Gastroesophageal sphincter (tissue), 4 donors: Measurements from ENCODE around the gene CTNS. TPM values are rescaled to one million over a fixed set of nuclear protein-coding genes. Genes with fewer than 3 reads are reported as not detected.

Source experiments
- ATAC-seq: fragments of 150-250 bp; one replicate; pipeline ENCODE4 v1.9.1; 2016; ENCODE audit warnings: mild to moderate bottlenecking, moderate library complexity
- H3K27ac ChIP-seq, 4 donors: fragments of 200-600 bp; sonication (generic) in 3 of 4; 1 replicate in 3 of 4; 2 replicates in 1 of 4; pipeline ENCODE4 v1.5.1; 2016 to 2019
- H3K27me3 ChIP-seq: fragments of 200-600 bp; sonication (generic); one replicate; pipeline ENCODE4 v1.5.1; 2019
- H3K36me3 ChIP-seq, 2 donors: fragments of 200-600 bp; sonication (generic); one replicate each; pipeline ENCODE4 v1.5.1; 2019; ENCODE audit warnings: control low read depth in 1 of 2
- H3K4me1 ChIP-seq, 3 donors: fragments of 200-600 bp; sonication (generic); 1 replicate in 2 of 3; 2 replicates in 1 of 3; pipeline ENCODE4 v1.5.1; 2016 to 2019; ENCODE audit warnings: control low read depth in 2 of 3
- H3K4me3 ChIP-seq, 2 donors: fragments of 200-600 bp; sonication (generic); one replicate each; pipeline ENCODE4 v1.5.1; 2019; ENCODE audit warnings: mild to moderate bottlenecking in 1 of 2, moderate library complexity in 1 of 2
- H3K9me3 ChIP-seq, 3 donors: fragments of 200-600 bp; sonication (generic); one replicate each; pipeline ENCODE4 v1.5.1; 2017 to 2019; ENCODE audit warnings: control low read depth in 2 of 3
- EP300 ChIP-seq: sonication (generic); formaldehyde crosslinking; IDR thresholded peaks from one replicate; pipeline ENCODE4 v1.6.1; 2017; ENCODE audit warnings: antibody characterized with exemption, mild to moderate bottlenecking
- POLR2A ChIP-seq, 2 donors: fragments of 450-650 bp; IDR thresholded peaks; one replicate each; pipeline ENCODE4 v1.6.1; 2017; ENCODE audit warnings: antibody characterized with exemption in 2 of 2, mild to moderate bottlenecking in 2 of 2, moderate library complexity in 1 of 2
- POLR2AphosphoS5 ChIP-seq: sonication (generic); formaldehyde crosslinking; IDR thresholded peaks from one replicate; pipeline ENCODE4 v1.6.1; 2017; ENCODE audit warnings: antibody characterized with exemption
- WGBS, 2 donors: methylation state at CpG; one replicate each; pipeline ENCODE4 v1.1.5; 2018; ENCODE audit warnings: low coverage in 1 of 2; 5-methylcytosine and 5-hydroxymethylcytosine counted together
- total RNA-seq, 4 donors: library from RNA; depleted of rRNA; stranded (reverse); fragments of >200 nt; gene quantifications; one replicate each; pipeline ENCODE4 v1.1.0, GENCODE V29; 2016
- TF ChIP-seq, protein P1 (sequence below), 4 experiments: fragments of 200-600 bp in 2 of 4; fragments of 450-650 bp in 2 of 4; sonication (generic) in 1 of 4; IDR thresholded peaks; one replicate each; pipeline ENCODE4 v1.5.1; 2017 to 2019; ENCODE audit warnings: antibody characterized with exemption in 4 of 4, mild to moderate bottlenecking in 2 of 4, moderate library complexity in 2 of 4

CTNS gene
- total RNA-seq, 4 donors from 2014 or later: 14.8 to 20.5 (median 17.8) TPM

DNA sequence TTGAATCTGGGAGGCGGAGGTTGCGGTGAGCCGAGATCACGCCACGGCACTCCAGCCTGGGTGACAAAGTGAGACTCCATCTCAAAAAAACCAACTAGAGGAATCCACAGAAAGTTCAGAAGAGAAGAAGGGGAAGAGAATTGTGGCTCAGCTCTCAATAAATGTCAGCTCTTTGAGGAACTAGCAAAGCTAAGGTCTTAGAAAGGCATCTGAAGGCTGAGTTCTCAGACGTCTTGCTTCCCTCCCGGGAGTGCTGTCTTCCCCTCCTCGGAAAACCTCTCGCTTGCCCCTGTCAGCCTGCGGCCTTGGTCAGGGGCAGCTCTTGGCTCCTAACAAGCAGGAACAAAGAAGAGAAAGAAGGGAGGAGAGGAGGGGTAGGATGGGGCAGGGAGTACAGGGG, 5.8 kb upstream of the CTNS start:
- Histone ChIP-seq H3K27ac (no peak overlapping the region), H3K27me3 (no peaks in the 10 kb centered on the region), H3K36me3 (peaks cover 0 to 67% of the 10 kb centered on the region in 2 donors), H3K4me1 (peaks cover 0 to 29% (median 8%) of the 10 kb centered on the region in 3 donors), H3K4me3 (no peak overlapping the region), H3K9me3 (no peaks in the 10 kb centered on the region)
- TF ChIP-seq EP300 (no peak), POLR2AphosphoS5 (no peak), POLR2A (IDR thresholded peaks at IDR 0.05) (no peak)
- TF ChIP-seq, protein P1, sequence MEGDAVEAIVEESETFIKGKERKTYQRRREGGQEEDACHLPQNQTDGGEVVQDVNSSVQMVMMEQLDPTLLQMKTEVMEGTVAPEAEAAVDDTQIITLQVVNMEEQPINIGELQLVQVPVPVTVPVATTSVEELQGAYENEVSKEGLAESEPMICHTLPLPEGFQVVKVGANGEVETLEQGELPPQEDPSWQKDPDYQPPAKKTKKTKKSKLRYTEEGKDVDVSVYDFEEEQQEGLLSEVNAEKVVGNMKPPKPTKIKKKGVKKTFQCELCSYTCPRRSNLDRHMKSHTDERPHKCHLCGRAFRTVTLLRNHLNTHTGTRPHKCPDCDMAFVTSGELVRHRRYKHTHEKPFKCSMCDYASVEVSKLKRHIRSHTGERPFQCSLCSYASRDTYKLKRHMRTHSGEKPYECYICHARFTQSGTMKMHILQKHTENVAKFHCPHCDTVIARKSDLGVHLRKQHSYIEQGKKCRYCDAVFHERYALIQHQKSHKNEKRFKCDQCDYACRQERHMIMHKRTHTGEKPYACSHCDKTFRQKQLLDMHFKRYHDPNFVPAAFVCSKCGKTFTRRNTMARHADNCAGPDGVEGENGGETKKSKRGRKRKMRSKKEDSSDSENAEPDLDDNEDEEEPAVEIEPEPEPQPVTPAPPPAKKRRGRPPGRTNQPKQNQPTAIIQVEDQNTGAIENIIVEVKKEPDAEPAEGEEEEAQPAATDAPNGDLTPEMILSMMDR (IDR thresholded peaks at IDR 0.05): no peak
- WGBS, 2 donors: 88 to 94% methylated on average over 9 to 10 of the region's 10 CpGs
- ATAC-seq: no peak

DNA sequence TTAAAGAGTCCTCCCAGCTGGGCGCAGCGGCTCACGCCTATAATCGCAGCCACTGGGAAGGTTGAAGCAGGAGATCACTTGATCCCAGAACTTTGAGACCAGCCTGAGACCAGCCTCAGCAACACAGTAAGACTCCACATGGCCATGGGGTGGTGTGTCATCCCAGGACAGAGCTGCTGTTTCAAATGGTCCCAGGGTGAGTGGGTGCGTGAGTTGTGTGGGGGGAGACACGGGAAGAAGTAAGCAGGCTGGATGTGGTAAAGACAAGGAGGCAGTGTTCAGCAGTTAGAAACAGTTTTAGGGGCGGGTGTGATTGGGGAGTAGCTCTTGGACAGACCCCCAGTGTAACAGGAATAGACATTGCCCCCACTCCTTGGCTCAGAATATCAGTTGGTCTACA, 4.3 kb upstream of the CTNS start:
- H3K4me3 ChIP-seq: no peak overlapping the region
- no peak overlapping the region for H3K27ac ChIP-seq
- H3K27me3 ChIP-seq: no peaks in the 10 kb centered on the region
- H3K9me3 ChIP-seq: no peaks in the 10 kb centered on the region
- ATAC-seq: no peak
- 78% methylated on average over 3 of the region's 7 CpGs; no CpG with 5 or more reads in 1 of the 2 donors for WGBS, 2 donors
- H3K36me3 ChIP-seq: peaks cover 0 to 52% of the 10 kb centered on the region in 2 donors
- H3K4me1 ChIP-seq: peaks cover 0 to 35% (median 12%) of the 10 kb centered on the region in 3 donors
- no peak for TF ChIP-seq POLR2A (IDR thresholded peaks at IDR 0.05)
- TF ChIP-seq POLR2AphosphoS5: no peak
- TF ChIP-seq, protein P1 (IDR thresholded peaks at IDR 0.05): no peak
- TF ChIP-seq EP300: no peak

- peaks cover 0 to 34% of the 10 kb centered on the region in 2 donors for H3K36me3 ChIP-seq
- H3K27ac ChIP-seq: peak overlapping the region; percentile 0 to 94 (median 92)
- no peaks in the 10 kb centered on the region for H3K9me3 ChIP-seq
- TF ChIP-seq POLR2A (IDR thresholded peaks at IDR 0.05) (no peak), POLR2AphosphoS5 (no peak), EP300 (no peak)
- TF ChIP-seq, protein P1 (IDR thresholded peaks at IDR 0.05): peak in 1 of 4 experiments; percentile 10
- ATAC-seq: no peak
- H3K4me1 ChIP-seq: peaks cover 0 to 48% (median 19%) of the 10 kb centered on the region in 3 donors
- H3K4me3 ChIP-seq: peak overlapping the region; percentile 59
- H3K27me3 ChIP-seq: no peaks in the 10 kb centered on the region
- 0% methylated on average over 6 of the region's 38 CpGs; no CpG with 5 or more reads in 1 of the 2 donors for WGBS, 2 donors
Measured at GRCh38 chr17:3635474-3636153, 946 bp upstream of the CTNS start.

- H3K4me3 ChIP-seq: peak overlapping the region; percentile 59
- TF ChIP-seq EP300: no peak
- no peak for TF ChIP-seq POLR2AphosphoS5
- TF ChIP-seq, protein P1 (IDR thresholded peaks at IDR 0.05): no peak
- no peak for TF ChIP-seq POLR2A (IDR thresholded peaks at IDR 0.05)
- peaks cover 0 to 48% (median 19%) of the 10 kb centered on the region in 3 donors for H3K4me1 ChIP-seq
- H3K27ac ChIP-seq: peak overlapping the region; percentile 72 to 94 (median 92)
- peaks cover 0 to 30% of the 10 kb centered on the region in 2 donors for H3K36me3 ChIP-seq
- H3K27me3 ChIP-seq: no peaks in the 10 kb centered on the region
- ATAC-seq: no peak
- 0 to 8% methylated on average over 4 to 8 of the region's 31 CpGs for WGBS, 2 donors
- no peaks in the 10 kb centered on the region for H3K9me3 ChIP-seq
Measured at GRCh38 chr17:3636908-3637373, 381 bp downstream of the CTNS start.
